ENCODE results near the gene ANKS1B.

DNA sequence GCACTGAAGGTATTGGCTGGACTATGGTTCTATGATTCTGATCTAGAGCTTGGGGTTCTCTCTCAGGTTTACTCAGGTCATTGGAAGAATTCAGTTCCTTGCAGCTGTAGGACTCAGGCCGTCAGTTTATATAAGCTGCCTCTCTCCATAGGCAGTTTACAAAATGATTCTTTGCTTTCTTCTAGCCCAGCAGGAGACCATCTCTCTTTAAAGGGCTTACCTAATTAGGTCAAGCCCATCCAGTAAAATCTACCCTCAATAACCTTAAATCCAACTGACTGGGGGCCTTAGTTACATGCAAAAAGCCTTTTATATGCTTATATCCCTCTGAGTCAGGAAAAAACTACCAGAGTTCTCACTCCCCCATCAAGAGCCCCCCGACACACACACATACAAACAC is 417.7 kb downstream of the ANKS1B start:
- TF ChIP-seq, protein P1, sequence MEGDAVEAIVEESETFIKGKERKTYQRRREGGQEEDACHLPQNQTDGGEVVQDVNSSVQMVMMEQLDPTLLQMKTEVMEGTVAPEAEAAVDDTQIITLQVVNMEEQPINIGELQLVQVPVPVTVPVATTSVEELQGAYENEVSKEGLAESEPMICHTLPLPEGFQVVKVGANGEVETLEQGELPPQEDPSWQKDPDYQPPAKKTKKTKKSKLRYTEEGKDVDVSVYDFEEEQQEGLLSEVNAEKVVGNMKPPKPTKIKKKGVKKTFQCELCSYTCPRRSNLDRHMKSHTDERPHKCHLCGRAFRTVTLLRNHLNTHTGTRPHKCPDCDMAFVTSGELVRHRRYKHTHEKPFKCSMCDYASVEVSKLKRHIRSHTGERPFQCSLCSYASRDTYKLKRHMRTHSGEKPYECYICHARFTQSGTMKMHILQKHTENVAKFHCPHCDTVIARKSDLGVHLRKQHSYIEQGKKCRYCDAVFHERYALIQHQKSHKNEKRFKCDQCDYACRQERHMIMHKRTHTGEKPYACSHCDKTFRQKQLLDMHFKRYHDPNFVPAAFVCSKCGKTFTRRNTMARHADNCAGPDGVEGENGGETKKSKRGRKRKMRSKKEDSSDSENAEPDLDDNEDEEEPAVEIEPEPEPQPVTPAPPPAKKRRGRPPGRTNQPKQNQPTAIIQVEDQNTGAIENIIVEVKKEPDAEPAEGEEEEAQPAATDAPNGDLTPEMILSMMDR (IDR thresholded peaks at IDR 0.05) = no peak
- TF ChIP-seq EP300 (IDR thresholded peaks at IDR 0.05) (no peak), POLR2A (IDR thresholded peaks at IDR 0.05) (no peak)
